ENCODE results near the gene SHC3.

Gene SHC3

DNA sequence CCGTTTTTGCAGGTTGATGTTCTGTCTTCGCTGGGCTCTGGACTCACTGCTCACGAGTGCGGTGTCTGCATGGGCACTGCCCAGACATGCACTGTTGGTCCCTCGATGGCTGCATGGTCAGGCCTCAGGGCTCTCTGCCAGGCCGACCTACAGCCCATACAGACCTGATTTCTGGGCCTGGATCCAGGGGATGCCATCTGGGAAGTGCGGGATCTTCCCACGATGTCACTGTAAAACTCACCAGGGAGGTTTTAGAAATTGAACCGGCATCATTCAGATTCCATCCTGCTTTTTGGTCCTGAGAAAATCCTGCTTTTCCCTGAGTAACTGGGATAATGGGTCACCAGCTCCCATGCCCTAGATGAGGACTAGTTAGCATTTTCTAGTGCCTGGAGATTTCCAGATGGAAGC lies 178.2 kb downstream of the SHC3 start:
- Histone ChIP-seq H3K4me1 (ENCODE audit: insufficient read depth, low read length) (peaks cover 10% of the 10 kb centered on the region), H3K27me3 (ENCODE audit: insufficient read depth, low read length) (no peaks in the 10 kb centered on the region), H2AFZ (ENCODE audit: low read depth, low read length) (no peak overlapping the region), H3K4me3 (ENCODE audit: low read length) (no peak overlapping the region), H3K36me3 (ENCODE audit: insufficient read depth, low read length) (peaks cover 10% of the 10 kb centered on the region), H3K9me3 (ENCODE audit: low read length) (peaks cover 3% of the 10 kb centered on the region)

DNA sequence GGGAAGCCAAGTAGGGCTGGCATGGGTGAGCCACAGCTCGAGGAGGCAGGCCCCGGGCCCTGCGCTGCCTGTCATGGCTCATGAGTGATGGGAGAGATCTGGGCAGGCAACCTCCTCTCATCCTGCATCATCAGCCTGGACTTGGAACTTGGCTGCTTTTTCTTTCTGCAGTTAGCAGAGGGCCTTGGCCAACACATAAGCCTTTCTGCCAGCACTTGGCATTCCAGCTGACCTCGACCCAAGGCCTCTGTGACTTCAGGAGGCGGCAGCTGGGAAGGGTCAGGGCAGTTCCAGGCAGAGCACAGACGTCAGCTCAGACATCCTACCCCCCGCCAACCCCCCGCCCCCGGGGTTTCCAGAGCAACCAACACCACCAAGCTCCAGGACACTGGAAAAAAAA lies 179.7 kb downstream of the SHC3 start:
- Histone ChIP-seq H2AFZ (ENCODE audit: low read depth, low read length) (no peak overlapping the region), H3K9me3 (ENCODE audit: low read length) (peaks cover 3% of the 10 kb centered on the region), H3K4me1 (ENCODE audit: insufficient read depth, low read length) (peaks cover 10% of the 10 kb centered on the region), H3K4me3 (ENCODE audit: low read length) (no peak overlapping the region), H3K27me3 (ENCODE audit: insufficient read depth, low read length) (no peaks in the 10 kb centered on the region), H3K36me3 (ENCODE audit: insufficient read depth, low read length) (peaks cover 10% of the 10 kb centered on the region)

DNA sequence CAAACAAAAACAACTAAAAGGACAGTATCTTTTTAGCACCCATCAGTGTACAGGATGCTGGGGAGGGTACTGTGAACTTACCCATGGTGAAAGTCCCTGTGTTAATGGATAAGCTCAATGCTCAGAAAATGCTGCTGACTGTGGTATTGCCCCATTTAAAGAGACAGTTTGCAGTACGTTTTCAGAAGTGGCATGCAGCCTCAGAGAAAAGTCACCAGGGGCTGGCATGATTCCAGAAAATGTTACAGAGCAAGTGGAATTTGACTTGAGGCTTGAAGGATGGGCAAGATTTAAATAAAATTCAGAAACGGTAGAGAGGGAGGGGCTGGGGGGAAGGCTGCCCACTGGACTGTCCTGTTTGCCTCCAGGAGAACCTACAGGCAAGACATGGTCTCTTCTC lies 180.1 kb downstream of the SHC3 start:
- Histone ChIP-seq H3K4me3 (ENCODE audit: low read length) (no peak overlapping the region), H3K27me3 (ENCODE audit: insufficient read depth, low read length) (no peaks in the 10 kb centered on the region), H2AFZ (ENCODE audit: low read depth, low read length) (no peak overlapping the region), H3K9me3 (ENCODE audit: low read length) (peaks cover 3% of the 10 kb centered on the region), H3K36me3 (ENCODE audit: insufficient read depth, low read length) (peaks cover 10% of the 10 kb centered on the region), H3K4me1 (ENCODE audit: insufficient read depth, low read length) (peaks cover 12% of the 10 kb centered on the region)

- Histone ChIP-seq H3K4me1 (ENCODE audit: insufficient read depth, low read length) (peaks cover 21% of the 10 kb centered on the region), H3K27me3 (ENCODE audit: insufficient read depth, low read length) (peaks cover under 1% of the 10 kb centered on the region), H2AFZ (ENCODE audit: low read depth, low read length) (no peak overlapping the region), H3K9me3 (ENCODE audit: low read length) (peaks cover 3% of the 10 kb centered on the region), H3K36me3 (ENCODE audit: insufficient read depth, low read length) (peaks cover 10% of the 10 kb centered on the region), H3K4me3 (ENCODE audit: low read length) (no peak overlapping the region)
These were observed 181.0 kb downstream of the SHC3 start for GRCh38 chr9:88997646-88998045.

GRCh38 chr9:88996921-88997235 lies 181.7 kb downstream of the SHC3 start:
- Histone ChIP-seq H3K4me3 (ENCODE audit: low read length) (no peak overlapping the region), H3K36me3 (ENCODE audit: insufficient read depth, low read length) (peaks cover 10% of the 10 kb centered on the region), H3K9me3 (ENCODE audit: low read length) (peaks cover 3% of the 10 kb centered on the region)

GRCh38 chr9:88996046-88996920 lies 182.3 kb downstream of the SHC3 start:
- no peaks in the 10 kb centered on the region for H3K9me3 ChIP-seq (ENCODE audit: low read length)
- H3K4me3 ChIP-seq (ENCODE audit: low read length) = no peak overlapping the region
- H2AFZ ChIP-seq (ENCODE audit: low read depth, low read length) = no peak overlapping the region
- peaks cover 27% of the 10 kb centered on the region for H3K4me1 ChIP-seq (ENCODE audit: insufficient read depth, low read length)
- H3K36me3 ChIP-seq (ENCODE audit: insufficient read depth, low read length) = peaks cover 5% of the 10 kb centered on the region
- H3K27me3 ChIP-seq (ENCODE audit: insufficient read depth, low read length) = peaks cover 3% of the 10 kb centered on the region

More at GRCh38 chr9:88996921-88997235, 181.7 kb downstream of the SHC3 start:
- Histone ChIP-seq H3K27me3 (ENCODE audit: insufficient read depth, low read length) (peaks cover 3% of the 10 kb centered on the region), H3K4me1 (ENCODE audit: insufficient read depth, low read length) (peaks cover 25% of the 10 kb centered on the region), H2AFZ (ENCODE audit: low read depth, low read length) (no peak overlapping the region)

- Histone ChIP-seq H3K27me3 (ENCODE audit: insufficient read depth, low read length) (peaks cover 3% of the 10 kb centered on the region), H3K36me3 (ENCODE audit: insufficient read depth, low read length) (peaks cover 4% of the 10 kb centered on the region), H3K9me3 (ENCODE audit: low read length) (no peaks in the 10 kb centered on the region), H3K4me3 (ENCODE audit: low read length) (no peak overlapping the region), H3K4me1 (ENCODE audit: insufficient read depth, low read length) (peaks cover 30% of the 10 kb centered on the region), H2AFZ (ENCODE audit: low read depth, low read length) (no peak overlapping the region)
These were observed 183.0 kb downstream of the SHC3 start for GRCh38 chr9:88995627-88996026.

GRCh38 chr9:88995200-88995577 lies 183.4 kb downstream of the SHC3 start:
- peaks cover 3% of the 10 kb centered on the region for H3K27me3 ChIP-seq (ENCODE audit: insufficient read depth, low read length)
- no peak overlapping the region for H3K4me3 ChIP-seq (ENCODE audit: low read length)

GRCh38 chr9:88994469-88995199 lies 184.0 kb downstream of the SHC3 start:
- peaks cover 30% of the 10 kb centered on the region for H3K4me1 ChIP-seq (ENCODE audit: insufficient read depth, low read length)
- H3K4me3 ChIP-seq (ENCODE audit: low read length) = no peak overlapping the region
- H2AFZ ChIP-seq (ENCODE audit: low read depth, low read length) = no peak overlapping the region
- no peaks in the 10 kb centered on the region for H3K9me3 ChIP-seq (ENCODE audit: low read length)
- H3K27me3 ChIP-seq (ENCODE audit: insufficient read depth, low read length) = peaks cover 5% of the 10 kb centered on the region
- H3K36me3 ChIP-seq (ENCODE audit: insufficient read depth, low read length) = peaks cover 4% of the 10 kb centered on the region

More at GRCh38 chr9:88995200-88995577, 183.4 kb downstream of the SHC3 start:
- Histone ChIP-seq H3K4me1 (ENCODE audit: insufficient read depth, low read length) (peaks cover 30% of the 10 kb centered on the region), H3K9me3 (ENCODE audit: low read length) (no peaks in the 10 kb centered on the region), H2AFZ (ENCODE audit: low read depth, low read length) (no peak overlapping the region), H3K36me3 (ENCODE audit: insufficient read depth, low read length) (peaks cover 4% of the 10 kb centered on the region)

GRCh38 chr9:88993871-88994460 lies 184.7 kb downstream of the SHC3 start:
- Histone ChIP-seq H3K4me1 (ENCODE audit: insufficient read depth, low read length) (peaks cover 29% of the 10 kb centered on the region), H3K27me3 (ENCODE audit: insufficient read depth, low read length) (peaks cover 7% of the 10 kb centered on the region), H3K9me3 (ENCODE audit: low read length) (no peaks in the 10 kb centered on the region), H3K36me3 (ENCODE audit: insufficient read depth, low read length) (peaks cover 4% of the 10 kb centered on the region), H3K4me3 (ENCODE audit: low read length) (no peak overlapping the region), H2AFZ (ENCODE audit: low read depth, low read length) (no peak overlapping the region)

DNA sequence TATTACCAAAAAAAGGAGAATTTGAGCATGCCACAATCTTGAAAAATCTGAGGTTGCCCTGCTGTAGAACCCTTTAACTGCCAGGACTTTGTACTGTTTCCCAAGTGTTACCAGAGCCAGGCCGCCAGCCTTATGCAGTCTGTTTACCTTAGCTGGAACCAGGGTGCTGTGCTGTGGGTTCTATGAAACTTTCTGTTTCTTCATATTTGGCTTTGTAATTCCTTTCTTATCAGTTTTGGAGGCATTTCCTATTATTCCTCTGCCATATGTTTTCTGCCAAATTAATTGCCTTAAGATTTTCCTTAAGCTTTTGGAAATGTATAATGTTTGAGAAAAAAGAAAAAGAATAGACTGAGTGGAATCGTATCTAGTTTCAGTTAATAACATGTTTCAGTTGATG lies 185.3 kb downstream of the SHC3 start:
- H3K9me3 ChIP-seq (ENCODE audit: low read length) = no peaks in the 10 kb centered on the region
- H3K4me3 ChIP-seq (ENCODE audit: low read length) = peak overlapping the region; percentile 71
- peaks cover 4% of the 10 kb centered on the region for H3K36me3 ChIP-seq (ENCODE audit: insufficient read depth, low read length)
- H3K27me3 ChIP-seq (ENCODE audit: insufficient read depth, low read length) = peaks cover 7% of the 10 kb centered on the region
- H3K4me1 ChIP-seq (ENCODE audit: insufficient read depth, low read length) = peaks cover 23% of the 10 kb centered on the region
- no peak overlapping the region for H2AFZ ChIP-seq (ENCODE audit: low read depth, low read length)

DNA sequence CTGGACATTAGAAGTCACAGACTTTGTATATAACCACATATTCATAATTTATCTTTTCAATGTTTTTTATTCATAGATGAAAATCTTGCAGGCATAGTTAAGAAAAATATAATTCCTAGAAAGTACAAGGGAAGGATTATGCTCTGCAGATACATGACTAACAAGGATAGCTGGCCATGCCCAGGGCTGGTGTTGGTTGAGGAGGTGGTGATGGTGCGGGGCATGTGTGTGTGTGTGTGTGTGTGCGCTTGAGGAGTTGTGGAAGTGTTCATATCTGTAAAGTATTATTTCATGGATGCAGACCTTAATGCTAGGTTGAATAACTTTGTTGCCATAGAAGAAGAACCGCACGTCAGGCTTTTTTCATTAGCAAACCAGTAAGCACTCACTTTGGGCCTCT lies 186.1 kb downstream of the SHC3 start:
- Histone ChIP-seq H2AFZ (ENCODE audit: low read depth, low read length) (no peak overlapping the region), H3K27me3 (ENCODE audit: insufficient read depth, low read length) (peaks cover 7% of the 10 kb centered on the region)

More for the DNA sequence above, 186.1 kb downstream of the SHC3 start:
- H3K36me3 ChIP-seq (ENCODE audit: insufficient read depth, low read length) = peaks cover 4% of the 10 kb centered on the region
- H3K4me3 ChIP-seq (ENCODE audit: low read length) = peak overlapping the region; percentile 71
- H3K4me1 ChIP-seq (ENCODE audit: insufficient read depth, low read length) = peaks cover 23% of the 10 kb centered on the region
- no peaks in the 10 kb centered on the region for H3K9me3 ChIP-seq (ENCODE audit: low read length)

Measured in neuron (in vitro differentiated cells).